ENCODE measurements around the gene KRT77.
A peak's percentile ranks its signal among the peaks of the same experiment; 100 is the strongest.

KRT77 gene

DNA sequence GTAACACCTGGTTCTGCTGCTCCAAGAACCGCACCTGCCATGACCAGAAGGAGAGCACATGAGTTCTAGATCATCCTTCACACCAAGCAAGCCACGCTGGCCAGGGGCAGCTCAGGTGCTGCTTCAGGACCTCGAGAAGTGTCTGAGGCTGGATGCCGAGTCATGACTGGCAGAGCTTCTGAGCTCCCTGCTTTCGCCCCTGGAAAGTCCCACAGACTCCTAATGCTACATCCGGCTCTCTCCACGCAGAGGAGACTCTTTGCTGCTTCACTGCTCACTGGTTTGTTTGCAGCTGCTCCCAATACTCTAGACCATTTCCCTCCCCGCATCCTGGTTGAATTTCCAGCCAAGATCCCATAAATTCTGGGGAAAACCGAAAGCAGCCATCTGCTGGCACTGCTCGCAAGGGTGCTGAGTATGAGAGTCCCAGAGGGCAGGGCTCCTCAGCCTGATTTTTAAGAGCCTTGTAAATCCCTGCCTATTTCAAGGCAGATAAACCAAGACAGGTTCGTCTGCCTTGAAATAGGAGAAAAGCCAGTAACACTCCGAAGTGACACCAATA, 52.7 kb downstream of the KRT77 start:
- DNase-seq = no peak

DNA sequence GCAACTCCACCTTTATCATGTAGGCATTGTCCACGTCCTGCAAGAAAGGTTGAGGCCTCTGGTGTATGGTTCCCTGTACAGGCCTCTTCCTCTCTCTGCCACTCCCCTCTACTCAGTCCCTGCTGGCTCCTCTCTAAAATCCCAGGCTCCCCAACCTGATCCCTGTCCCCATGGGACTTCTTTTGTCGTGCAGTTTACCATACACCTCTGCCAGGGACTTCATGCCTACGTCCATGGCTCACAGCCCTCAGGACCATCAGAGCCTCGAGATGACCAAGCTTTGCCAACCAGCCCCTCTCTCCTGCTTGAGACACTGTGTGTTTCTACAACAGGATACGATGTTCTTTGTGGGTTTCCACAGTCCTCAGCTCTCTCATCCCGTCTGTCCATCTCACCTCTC, 54.3 kb downstream of the KRT77 start:
- DNase-seq = no peak

DNA sequence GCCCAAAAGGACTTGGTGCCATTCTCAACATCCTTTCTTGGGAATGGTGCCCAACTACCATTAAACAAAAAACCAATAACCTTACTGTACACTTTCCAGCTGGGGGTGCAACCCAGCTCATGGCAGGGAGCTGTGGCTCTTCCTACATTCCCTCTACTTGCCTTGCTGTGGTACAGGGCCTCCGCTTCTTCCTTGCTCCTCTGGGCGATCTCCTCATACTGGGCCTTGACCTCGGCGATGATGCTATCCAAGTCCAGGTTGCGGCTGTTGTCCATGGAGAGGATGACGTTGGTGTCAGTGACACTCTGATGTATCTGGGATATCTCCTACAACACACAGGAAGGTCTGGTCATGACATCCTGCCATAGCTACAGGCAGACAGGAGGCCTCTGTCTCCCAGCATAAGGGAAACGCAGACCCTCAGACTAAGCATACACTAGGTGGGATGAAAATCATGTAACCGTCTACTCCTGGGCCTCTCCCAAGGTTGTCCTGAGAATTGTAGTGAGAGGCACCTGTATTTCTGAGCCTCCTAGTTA, 55.2 kb downstream of the KRT77 start:
- no peak for DNase-seq

DNA sequence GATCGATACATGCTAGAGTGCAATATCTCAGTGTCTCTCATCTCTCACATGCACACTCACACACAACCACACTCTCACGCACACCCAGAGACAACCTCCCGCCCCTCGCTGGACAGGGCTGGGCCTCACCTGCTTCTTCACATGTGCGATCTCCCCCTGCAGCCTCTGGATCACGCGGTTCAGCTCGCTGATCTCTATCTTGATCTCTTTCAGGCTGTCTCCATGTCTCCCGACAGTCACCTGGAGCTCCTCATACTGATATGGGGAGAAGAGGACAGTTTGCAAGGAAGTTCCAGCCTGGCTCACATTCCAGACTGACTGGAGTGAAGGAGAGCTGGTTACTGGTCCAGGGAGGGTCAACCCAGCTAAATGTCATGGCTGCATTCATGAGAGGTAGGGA, 55.7 kb downstream of the KRT77 start:
- no peak for DNase-seq

DNA sequence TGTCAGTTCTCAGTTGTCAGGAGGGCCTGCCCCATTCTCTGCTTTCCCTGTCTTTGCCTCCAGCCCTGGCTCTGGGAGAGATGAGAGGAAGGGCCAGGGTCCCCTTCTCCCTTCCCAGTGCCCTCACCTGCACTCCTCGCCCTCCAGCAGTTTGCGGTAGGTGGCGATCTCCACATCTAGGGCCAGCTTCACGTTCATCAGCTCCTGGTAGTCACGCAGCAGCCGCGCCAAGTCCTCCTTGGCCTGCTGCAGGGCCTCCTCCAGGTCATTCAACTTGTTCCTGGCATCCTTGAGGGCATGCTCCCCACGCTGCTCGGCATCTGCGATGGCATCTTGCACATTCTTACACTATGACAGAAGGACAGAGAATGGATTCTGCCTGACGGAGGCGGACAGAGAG, 56.7 kb downstream of the KRT77 start:
- no peak for DNase-seq

DNA sequence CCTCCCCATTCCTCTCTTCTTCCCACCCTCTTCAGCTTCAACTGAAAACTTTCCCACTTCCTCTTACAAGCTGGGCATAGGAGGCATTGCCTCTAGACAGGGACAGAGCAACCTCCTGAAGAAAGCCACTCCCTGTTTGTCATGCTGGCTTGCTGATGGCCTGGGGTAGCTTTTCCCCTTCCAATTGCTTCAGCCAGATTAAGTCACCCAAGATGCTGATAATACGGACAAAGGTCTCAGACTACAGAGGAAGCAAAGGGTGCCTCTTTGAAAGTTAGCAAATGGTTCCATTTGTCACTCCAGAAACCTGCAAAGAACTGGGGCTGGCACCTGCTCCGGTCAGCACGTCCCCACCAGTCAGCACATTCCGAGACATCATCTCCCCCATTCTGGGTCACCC, 57.3 kb downstream of the KRT77 start:
- DNase-seq = no peak

DNA sequence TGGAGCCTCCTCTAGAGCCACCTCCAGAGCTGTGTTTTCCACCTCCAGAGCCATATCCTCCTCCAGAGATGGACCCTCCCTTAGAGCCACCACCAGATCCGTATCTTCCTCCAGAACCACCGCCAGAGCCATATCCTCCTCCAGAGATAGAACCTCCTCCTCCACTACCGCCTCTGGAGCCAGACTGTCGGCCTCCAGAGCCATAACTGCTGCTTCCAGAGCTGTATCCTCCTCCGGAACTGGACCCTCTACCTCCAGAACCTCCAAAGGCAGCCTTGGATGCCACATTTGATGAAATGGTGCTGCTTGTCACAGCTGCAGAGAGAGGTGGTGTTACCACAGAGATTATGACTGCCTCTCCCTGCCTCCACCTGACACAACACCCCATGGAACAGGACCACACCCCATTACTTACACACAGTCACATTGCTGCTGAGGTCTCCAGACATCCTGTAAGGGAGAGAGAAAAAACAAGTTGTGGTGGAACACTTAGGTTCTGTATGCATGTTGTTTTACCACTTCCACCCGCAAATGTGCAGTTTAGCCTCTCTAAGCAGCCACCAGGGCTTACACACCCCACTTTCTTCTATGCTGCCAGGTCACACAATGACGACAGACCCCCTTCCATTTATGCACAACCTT, 58.1 kb downstream of the KRT77 start:
- peak; percentile 19 for DNase-seq

DNA sequence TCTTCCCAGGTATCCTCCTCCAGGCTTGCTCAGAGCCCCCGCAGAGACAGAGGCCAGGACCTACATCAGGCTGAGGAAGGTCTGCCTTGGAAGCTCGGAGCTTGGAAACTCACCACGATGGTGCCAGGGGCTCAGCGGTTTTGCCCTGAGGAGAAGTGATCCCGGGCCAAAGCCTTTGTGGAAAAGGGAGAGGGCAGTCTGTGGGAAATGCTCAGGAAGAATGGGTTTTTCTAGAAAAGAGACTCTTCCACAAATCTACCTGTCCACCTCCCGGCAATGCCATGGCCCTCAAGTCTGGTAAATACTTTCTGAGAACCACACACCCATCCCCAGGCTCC, 59.3 kb downstream of the KRT77 start:
- no peak for DNase-seq

DNA sequence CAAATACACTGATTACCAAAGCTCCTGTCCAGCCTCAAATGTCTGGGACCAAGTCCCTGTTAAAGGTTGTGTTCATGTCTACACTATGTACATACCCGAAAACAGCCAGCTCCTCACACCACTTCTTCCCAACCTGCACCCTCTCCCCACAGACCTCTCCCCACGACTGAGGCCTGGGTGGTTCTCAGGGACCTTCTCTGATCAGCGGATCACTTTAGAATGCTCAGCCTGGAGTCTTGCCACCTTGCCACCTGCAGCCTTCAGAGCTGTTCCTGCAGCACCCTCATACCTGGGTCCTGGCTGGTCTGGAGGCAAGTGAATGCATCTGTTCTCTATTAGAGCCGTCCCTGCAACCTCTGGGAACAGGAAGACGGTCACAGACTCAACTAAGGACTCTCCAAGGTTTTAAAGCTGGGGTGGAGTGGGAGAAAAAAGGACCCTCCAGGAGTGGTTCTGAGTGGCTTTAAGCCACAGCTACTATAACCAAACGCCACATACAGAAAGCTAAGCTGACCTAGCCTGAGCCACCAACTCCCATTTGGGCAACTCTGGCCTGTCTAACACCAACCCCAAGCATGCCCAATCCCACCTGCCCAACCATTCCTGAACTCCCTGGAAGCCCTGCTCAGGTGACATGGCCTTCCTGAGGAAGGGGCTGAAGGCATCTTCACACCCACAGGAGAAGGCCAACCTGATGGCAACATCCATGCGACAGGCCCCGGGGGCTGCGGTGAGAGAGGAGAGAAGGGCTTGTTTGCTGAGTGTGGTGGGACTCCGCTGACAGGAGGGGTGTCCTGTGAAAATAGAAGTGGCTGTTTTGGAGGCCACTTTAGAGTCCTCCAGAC, 59.9 kb downstream of the KRT77 start:
- no peak for DNase-seq

DNA sequence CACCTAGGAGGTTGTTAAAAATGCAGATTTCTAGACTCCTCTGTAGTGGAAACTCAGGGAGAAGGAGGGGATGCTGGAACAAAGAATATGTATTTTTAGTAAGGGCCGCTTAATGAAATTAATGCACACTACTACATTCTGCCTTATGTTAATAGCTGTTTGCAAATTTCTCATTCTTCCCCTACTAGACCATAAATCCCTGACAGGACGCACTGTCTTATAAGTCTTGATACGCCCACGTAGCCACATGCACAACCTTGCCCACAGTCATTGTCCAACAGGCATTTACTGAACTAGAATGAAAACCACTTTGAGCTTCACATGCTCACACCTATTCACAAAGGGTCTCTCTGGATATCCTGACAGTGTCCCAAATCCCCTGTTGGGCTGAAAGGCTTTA, 61.9 kb downstream of the KRT77 start:
- no peak for DNase-seq

All from stimulated activated CD4-positive, alpha-beta T cell treated with anti-CD3 and anti-CD28 coated beads, Interleukin-1b, Interleukin-23, amount 100 ng/mL, for 48 hours (primary cell).